Pancreas (tissue), 10 donors: Measurements from ENCODE around the gene MAST2. TPM values are rescaled to one million over a fixed set of nuclear protein-coding genes. Genes with fewer than 3 reads are reported as not detected.
"Not testable (repeated sequence)": the region's sequence is repeated elsewhere in the genome, so short reads cannot be mapped to it uniquely, and the experiment has no call there.

Experiments
- ATAC-seq, 4 donors: fragments of 200-7000 bp; cut with Tn5 transposase; one replicate each; pipeline versions ENCODE4 v1.8.0 to v1.9.1; 2020; ENCODE audit warnings: mild to moderate bottlenecking in 4 of 4, moderate library complexity in 4 of 4
- DNase-seq, 6 donors: peaks; one replicate each; pipeline ENCODE4 v3.0.0-alpha.2; 2020
- FAIRE-seq: peaks from 2 replicates; lab custom pipeline; 2012; peaks lifted over from hg19 to GRCh38; lab: Jason Lieb, UNC
- H3K27ac ChIP-seq, 4 donors: fragments of 200-600 bp; sonication (generic); 1 replicate in 3 of 4; 2 replicates in 1 of 4; pipeline versions ENCODE4 v1.5.0 to v1.8.0; 2020
- H3K27me3 ChIP-seq, 4 donors: fragments of 200-600 bp; one replicate each; pipeline ENCODE4 v1.8.0; 2021
- H3K36me3 ChIP-seq, 3 donors: fragments of 200-600 bp; sonication (generic) in 1 of 3; one replicate each; pipeline versions ENCODE4 v1.5.0 to v1.8.0; 2020 to 2021
- H3K4me1 ChIP-seq, 3 donors: fragments of 200-600 bp; one replicate each; pipeline ENCODE4 v1.8.0; 2021
- H3K4me3 ChIP-seq, 4 donors: fragments of 200-600 bp; sonication (generic) in 2 of 4; one replicate each; pipeline versions ENCODE4 v1.5.0 to v1.8.0; 2020 to 2021
- H3K9me3 ChIP-seq, 4 donors: fragments of 200-600 bp; one replicate each; pipeline ENCODE4 v1.8.0; 2021
- WGBS, 2 donors: extraction: QIAGEN DNeasy Blood & Tissue Kit; methylation state at CpG; one replicate each; pipeline ENCODE4 v1.1.7; 2013; 5-methylcytosine and 5-hydroxymethylcytosine counted together
- intact Hi-C, 3 donors: fragments of 100-400 bp; cut with DNase I; formaldehyde crosslinking; loops; one replicate each; pipeline versions ENCODE4 v1.11.1 to v1.14.2; 2022
- polyA plus RNA-seq, 2 donors: library from polyadenylated mRNA; stranded (reverse); fragments of 200-250 nt; gene quantifications; one replicate each; pipeline ENCODE4 v1.2.3, GENCODE V29; 2013
- total RNA-seq, 6 donors: library from RNA; stranded (reverse); fragmentation: NEBNext Ultra II Directional in 4 of 6; extraction: Animal tissue kit (Norgen Biotek cat#: 25700) in 4 of 6; gene quantifications; one replicate each; pipeline versions ENCODE4 v1.2.1 to v1.2.4, GENCODE V29; 2021 to 2023
- TF ChIP-seq, protein P1 (sequence below), 4 donors: fragments of 200-600 bp; sonication (generic) in 3 of 4; IDR thresholded peaks; one replicate each; pipeline versions ENCODE4 v1.5.0 to v1.8.0; 2021; ENCODE audit warnings: antibody characterized with exemption in 4 of 4
- donor health status: healthy with polysubstance abuse.
- donor health status: DM: no; HTN: no; CAD: no; lungs with moderate emphysema.
- donor health status: DM: no; HTN: no; CAD: no.
- donor health status: control.
- donor health status: control.
- donor health status: Bipolar disorder and iron deficiency.
- donor health status: DM: yes; HTN: yes; CAD: no.
- donor health status: DM: no; HTN: no; CAD: no.
- donor health status: DM: no; HTN: no; CAD: no.
- donor health status: DM: yes; HTN: yes; CAD: no.

The MAST2 gene
- total and polyA plus RNA-seq, 8 donors: 5.1 to 14.5 (median 7.7) TPM

DNA sequence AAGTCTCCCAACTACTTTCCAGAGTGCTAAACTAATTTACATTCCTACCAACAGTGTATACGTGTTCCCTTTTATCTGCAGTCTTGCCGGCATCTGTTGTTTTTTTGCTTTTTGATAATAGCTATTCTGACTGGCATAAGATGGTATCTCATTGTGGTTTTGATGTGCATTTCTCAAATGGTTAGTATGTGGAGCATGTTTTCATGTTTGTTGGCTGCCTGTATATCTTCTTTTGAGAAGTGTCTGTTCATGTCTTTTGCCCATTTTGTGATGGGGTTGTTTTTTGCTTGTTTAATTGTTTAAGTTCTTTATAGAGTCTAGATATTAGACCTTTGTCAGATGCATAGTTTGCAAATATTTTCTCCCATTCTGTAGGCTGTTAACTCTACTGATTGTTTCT is 46.6 kb downstream of the MAST2 start:
- H3K4me3 ChIP-seq: no peak overlapping the region
- TF ChIP-seq, protein P1, sequence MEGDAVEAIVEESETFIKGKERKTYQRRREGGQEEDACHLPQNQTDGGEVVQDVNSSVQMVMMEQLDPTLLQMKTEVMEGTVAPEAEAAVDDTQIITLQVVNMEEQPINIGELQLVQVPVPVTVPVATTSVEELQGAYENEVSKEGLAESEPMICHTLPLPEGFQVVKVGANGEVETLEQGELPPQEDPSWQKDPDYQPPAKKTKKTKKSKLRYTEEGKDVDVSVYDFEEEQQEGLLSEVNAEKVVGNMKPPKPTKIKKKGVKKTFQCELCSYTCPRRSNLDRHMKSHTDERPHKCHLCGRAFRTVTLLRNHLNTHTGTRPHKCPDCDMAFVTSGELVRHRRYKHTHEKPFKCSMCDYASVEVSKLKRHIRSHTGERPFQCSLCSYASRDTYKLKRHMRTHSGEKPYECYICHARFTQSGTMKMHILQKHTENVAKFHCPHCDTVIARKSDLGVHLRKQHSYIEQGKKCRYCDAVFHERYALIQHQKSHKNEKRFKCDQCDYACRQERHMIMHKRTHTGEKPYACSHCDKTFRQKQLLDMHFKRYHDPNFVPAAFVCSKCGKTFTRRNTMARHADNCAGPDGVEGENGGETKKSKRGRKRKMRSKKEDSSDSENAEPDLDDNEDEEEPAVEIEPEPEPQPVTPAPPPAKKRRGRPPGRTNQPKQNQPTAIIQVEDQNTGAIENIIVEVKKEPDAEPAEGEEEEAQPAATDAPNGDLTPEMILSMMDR (IDR thresholded peaks at IDR 0.05): no peak
- no peaks in the 10 kb centered on the region for H3K27me3 ChIP-seq
- FAIRE-seq (no peak), ATAC-seq (no peak), DNase-seq (no peak)
- intact Hi-C loops: no loop called here
- H3K36me3 ChIP-seq: no peaks in the 10 kb centered on the region
- no peak overlapping the region for H3K27ac ChIP-seq
- no peaks in the 10 kb centered on the region for H3K9me3 ChIP-seq
- WGBS, 2 donors: 90 to 91% methylated on average over 2 of the region's 2 CpGs
- peaks cover 0 to 4% (median 0%) of the 10 kb centered on the region in 3 donors for H3K4me1 ChIP-seq

GRCh38 chr1:45854724-45855123 is 51.3 kb downstream of the MAST2 start:
- H3K27me3 ChIP-seq: no peaks in the 10 kb centered on the region
- DNase-seq: no peak
- H3K4me1 ChIP-seq: no peaks in the 10 kb centered on the region
- H3K27ac ChIP-seq: no peak overlapping the region
- FAIRE-seq: no peak
- no peak overlapping the region for H3K4me3 ChIP-seq
- H3K36me3 ChIP-seq: no peaks in the 10 kb centered on the region
- intact Hi-C loops: no loop called here
- ATAC-seq: no peak
- 100% methylated on average over 1 of the region's 1 CpG for WGBS, 2 donors
- H3K9me3 ChIP-seq: no peaks in the 10 kb centered on the region
- TF ChIP-seq, protein P1 (IDR thresholded peaks at IDR 0.05): no peak

GRCh38 chr1:45857101-45857700 is 53.8 kb downstream of the MAST2 start:
- TF ChIP-seq, protein P1 (IDR thresholded peaks at IDR 0.05): no peak
- intact Hi-C loops: no loop called here

GRCh38 chr1:45857755-45858492 is 54.5 kb downstream of the MAST2 start:
- H3K9me3 ChIP-seq, H3K27me3 ChIP-seq, intact Hi-C loops, DNase-seq, H3K27ac ChIP-seq, ATAC-seq, FAIRE-seq, H3K4me1 ChIP-seq, H3K4me3 ChIP-seq, H3K36me3 ChIP-seq: not testable (repeated sequence)
- WGBS, 2 donors: 93 to 94% methylated on average over 6 of the region's 6 CpGs

More at GRCh38 chr1:45857101-45857700, 53.8 kb downstream of the MAST2 start:
- H3K4me3 ChIP-seq: no peak overlapping the region
- no peak overlapping the region for H3K27ac ChIP-seq
- H3K4me1 ChIP-seq: no peaks in the 10 kb centered on the region
- no peaks in the 10 kb centered on the region for H3K9me3 ChIP-seq
- no peaks in the 10 kb centered on the region for H3K36me3 ChIP-seq
- no peaks in the 10 kb centered on the region for H3K27me3 ChIP-seq
- no peak for FAIRE-seq
- no peak for ATAC-seq
- no peak for DNase-seq

- no peak overlapping the region for H3K27ac ChIP-seq
- ATAC-seq (no peak), FAIRE-seq (no peak), DNase-seq (no peak)
- intact Hi-C loops: no loop called here
- 93 to 94% methylated on average over 3 of the region's 3 CpGs for whole genome bisulfite sequencing, 2 donors
- no peak overlapping the region for H3K4me3 ChIP-seq
- no peaks in the 10 kb centered on the region for H3K4me1 ChIP-seq
- no peaks in the 10 kb centered on the region for H3K9me3 ChIP-seq
- TF ChIP-seq, protein P1 (IDR thresholded peaks at IDR 0.05): no peak
- no peaks in the 10 kb centered on the region for H3K27me3 ChIP-seq
- H3K36me3 ChIP-seq: no peaks in the 10 kb centered on the region
These were observed 55.8 kb downstream of the MAST2 start for GRCh38 chr1:45859221-45859620.
